HepG2 (cell line): ENCODE measurements around the gene CCT7. TPM values are rescaled to one million over a fixed set of nuclear protein-coding genes. Genes with fewer than 3 reads are reported as not detected.
A peak's percentile ranks its signal among the peaks of the same experiment; 100 is the strongest.

Experiments
- ARNTL ChIP-seq: sonication (generic); formaldehyde crosslinking; IDR thresholded peaks from 2 replicates; pipeline ENCODE4 v1.4.0; 2020; ENCODE audit warnings: mild to moderate bottlenecking, missing genetic modification reagents
- ATF5 ChIP-seq: sonication (generic); formaldehyde crosslinking; IDR thresholded peaks from 2 replicates; pipeline ENCODE4 v1.4.0; 2020; ENCODE audit warnings: mild to moderate bottlenecking, low read depth, missing genetic modification reagents
- BORCS8-MEF2B ChIP-seq: sonication (generic); formaldehyde crosslinking; IDR thresholded peaks from 2 replicates; pipeline ENCODE4 v1.8.0; 2022; ENCODE audit warnings: mild to moderate bottlenecking, missing genetic modification reagents
- EEA1 ChIP-seq: sonication (generic); formaldehyde crosslinking; IDR thresholded peaks from 2 replicates; pipeline ENCODE4 v1.5.1; 2020; ENCODE audit warnings: mild to moderate bottlenecking, missing genetic modification reagents, borderline replicate concordance
- HOXA9 ChIP-seq: sonication (generic); formaldehyde crosslinking; IDR thresholded peaks from 2 replicates; pipeline ENCODE4 v1.8.1; 2022; ENCODE audit warnings: missing genetic modification reagents, mild to moderate bottlenecking, moderate library complexity, borderline replicate concordance
- MED8 ChIP-seq: sonication (generic); formaldehyde crosslinking; IDR thresholded peaks from 2 replicates; pipeline ENCODE4 v1.8.1; 2023; ENCODE audit warnings: mild to moderate bottlenecking, missing genetic modification reagents; ENCODE audit not compliant: insufficient replicate concordance
- MLLT10 ChIP-seq: sonication (generic); formaldehyde crosslinking; IDR thresholded peaks from 2 replicates; pipeline ENCODE4 v1.4.0; 2020; ENCODE audit warnings: missing genetic modification reagents
- NFYC ChIP-seq: IDR thresholded peaks from 2 replicates; pipeline ENCODE4 v1.6.1; 2016; ENCODE audit warnings: missing genetic modification reagents, missing compliant biosample characterization
- POLR2G ChIP-seq: fragments of 200-400 bp; formaldehyde crosslinking; IDR thresholded peaks from 2 replicates; pipeline ENCODE4 v1.6.1; 2018; ENCODE audit warnings: mild to moderate bottlenecking, low read depth, low read length, moderate library complexity
- RFXANK ChIP-seq: IDR thresholded peaks from 2 replicates; pipeline ENCODE4 v1.6.1; 2016
- SIN3A ChIP-seq: IDR thresholded peaks from 2 replicates; pipeline ENCODE4 v1.6.1; 2011; ENCODE audit warnings: low read depth, mild to moderate bottlenecking, control low read depth, low read length, borderline replicate concordance
- TEAD3 ChIP-seq: optimal IDR thresholded peaks from 2 replicates; pipeline ENCODE3; 2016; ENCODE audit warnings: borderline replicate concordance
- ZNF431 ChIP-seq: sonication (generic); formaldehyde crosslinking; IDR thresholded peaks from 2 replicates; pipeline ENCODE4 v1.9.0; 2022; ENCODE audit warnings: missing genetic modification reagents, low read depth, mild to moderate bottlenecking, borderline replicate concordance
- ZNF713 ChIP-seq: sonication (generic); formaldehyde crosslinking; IDR thresholded peaks from 2 replicates; pipeline ENCODE4 v1.4.0; 2020; ENCODE audit warnings: mild to moderate bottlenecking, missing genetic modification reagents
- ZNF737 ChIP-seq: sonication (generic); formaldehyde crosslinking; IDR thresholded peaks from 2 replicates; pipeline ENCODE4 v1.5.0; 2020; ENCODE audit warnings: missing genetic modification reagents, mild to moderate bottlenecking, borderline replicate concordance
- ZNF773 ChIP-seq: sonication (generic); formaldehyde crosslinking; IDR thresholded peaks from 2 replicates; pipeline ENCODE4 v1.4.0; 2020; ENCODE audit warnings: missing genetic modification reagents, borderline replicate concordance
- ZNF839 ChIP-seq: sonication (generic); formaldehyde crosslinking; IDR thresholded peaks from 2 replicates; pipeline ENCODE4 v1.4.0; 2020; ENCODE audit warnings: missing genetic modification reagents, mild to moderate bottlenecking, borderline replicate concordance
- ZNF891 ChIP-seq: sonication (generic); formaldehyde crosslinking; IDR thresholded peaks from 2 replicates; pipeline ENCODE4 v1.5.0; 2020; ENCODE audit warnings: mild to moderate bottlenecking, missing genetic modification reagents
- ZSCAN31 ChIP-seq: sonication (generic); formaldehyde crosslinking; IDR thresholded peaks from 2 replicates; pipeline ENCODE4 v1.5.0; 2020; ENCODE audit warnings: low read depth, mild to moderate bottlenecking, missing genetic modification reagents
- polyA plus RNA-seq, 8 experiments: library from polyadenylated mRNA; depleted of rRNA in 3 of 8; stranded (reverse) in 7 of 8; unstranded in 1 of 8; fragments of >200 nt; fragmentation: Illumina TruSeq in 4 of 8; extraction: Trizol in 4 of 8; gene quantifications; 2 replicates each; pipeline versions ENCODE4 v1.2.1 to v1.2.3, GENCODE V29; 2011 to 2016; ENCODE audit warnings: low read depth in 4 of 8, missing spikeins in 1 of 8, mixed read lengths in 1 of 8; ENCODE audit not compliant: insufficient read depth in 1 of 8
- total RNA-seq, 5 experiments: library from RNA; depleted of rRNA; stranded (reverse); fragments of >200 nt; fragmentation: Illumina TruSeq; extraction: Trizol; gene quantifications; 2 replicates each; pipeline ENCODE4 v1.2.3, GENCODE V29; 2016; ENCODE audit warnings: low read depth in 1 of 5
- TF ChIP-seq, protein P1 (sequence below): sonication (generic); formaldehyde crosslinking; IDR thresholded peaks from 2 replicates; pipeline ENCODE4 v1.4.0; 2020; ENCODE audit warnings: mild to moderate bottlenecking, missing genetic modification reagents
- TF ChIP-seq, protein P2 (sequence below): sonication (generic); formaldehyde crosslinking; IDR thresholded peaks from 2 replicates; pipeline ENCODE4 v1.9.0; 2022; ENCODE audit warnings: missing genetic modification reagents, mild to moderate bottlenecking, borderline replicate concordance
- TF ChIP-seq, protein P3 (sequence below): sonication (generic); formaldehyde crosslinking; IDR thresholded peaks from 2 replicates; pipeline ENCODE4 v1.4.0; 2020; ENCODE audit warnings: mild to moderate bottlenecking, low read depth, missing genetic modification reagents

The CCT7 gene
- total and polyA plus RNA-seq, 2 of the 13 experiments (the other 11 are each of a cell fraction or from before 2014, with no cell fraction given), result 347 to 517 TPM

GRCh38 chr2:73283545-73284295 lies 49.6 kb downstream of the CCT7 start (continued):
- TF ChIP-seq ARNTL (CRISPR knock-in tag) (no peak), RFXANK (CRISPR knock-in tag) (no peak), ATF5 (CRISPR knock-in tag) (no peak), POLR2G (no peak; the same call in 1 of the 2 replicates), ZNF839 (CRISPR knock-in tag) (no peak), TEAD3 (CRISPR knock-in tag) (peak; percentile 45), ZNF713 (CRISPR knock-in tag) (no peak), BORCS8-MEF2B (CRISPR knock-in tag) (peak; percentile 19; the same call in 1 of the 2 replicates), MED8 (CRISPR knock-in tag) (no peak), NFYC (CRISPR knock-in tag) (no peak), EEA1 (no peak), ZNF891 (CRISPR knock-in tag) (peak; percentile 93; the same call in 1 of the 2 replicates), ZNF431 (CRISPR knock-in tag) (no peak), SIN3A (peak; percentile 39; the same call in 1 of the 2 replicates), ZNF737 (CRISPR knock-in tag) (no peak), ZSCAN31 (no peak), HOXA9 (CRISPR knock-in tag) (no peak), MLLT10 (CRISPR knock-in tag) (no peak), ZNF773 (CRISPR knock-in tag) (no peak)
- TF ChIP-seq, protein P1, sequence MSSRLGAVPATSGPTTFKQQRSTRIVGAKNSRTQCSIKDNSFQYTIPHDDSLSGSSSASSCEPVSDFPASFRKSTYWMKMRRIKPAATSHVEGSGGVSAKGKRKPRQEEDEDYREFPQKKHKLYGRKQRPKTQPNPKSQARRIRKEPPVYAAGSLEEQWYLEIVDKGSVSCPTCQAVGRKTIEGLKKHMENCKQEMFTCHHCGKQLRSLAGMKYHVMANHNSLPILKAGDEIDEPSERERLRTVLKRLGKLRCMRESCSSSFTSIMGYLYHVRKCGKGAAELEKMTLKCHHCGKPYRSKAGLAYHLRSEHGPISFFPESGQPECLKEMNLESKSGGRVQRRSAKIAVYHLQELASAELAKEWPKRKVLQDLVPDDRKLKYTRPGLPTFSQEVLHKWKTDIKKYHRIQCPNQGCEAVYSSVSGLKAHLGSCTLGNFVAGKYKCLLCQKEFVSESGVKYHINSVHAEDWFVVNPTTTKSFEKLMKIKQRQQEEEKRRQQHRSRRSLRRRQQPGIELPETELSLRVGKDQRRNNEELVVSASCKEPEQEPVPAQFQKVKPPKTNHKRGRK, result no peak
- TF ChIP-seq, protein P2, sequence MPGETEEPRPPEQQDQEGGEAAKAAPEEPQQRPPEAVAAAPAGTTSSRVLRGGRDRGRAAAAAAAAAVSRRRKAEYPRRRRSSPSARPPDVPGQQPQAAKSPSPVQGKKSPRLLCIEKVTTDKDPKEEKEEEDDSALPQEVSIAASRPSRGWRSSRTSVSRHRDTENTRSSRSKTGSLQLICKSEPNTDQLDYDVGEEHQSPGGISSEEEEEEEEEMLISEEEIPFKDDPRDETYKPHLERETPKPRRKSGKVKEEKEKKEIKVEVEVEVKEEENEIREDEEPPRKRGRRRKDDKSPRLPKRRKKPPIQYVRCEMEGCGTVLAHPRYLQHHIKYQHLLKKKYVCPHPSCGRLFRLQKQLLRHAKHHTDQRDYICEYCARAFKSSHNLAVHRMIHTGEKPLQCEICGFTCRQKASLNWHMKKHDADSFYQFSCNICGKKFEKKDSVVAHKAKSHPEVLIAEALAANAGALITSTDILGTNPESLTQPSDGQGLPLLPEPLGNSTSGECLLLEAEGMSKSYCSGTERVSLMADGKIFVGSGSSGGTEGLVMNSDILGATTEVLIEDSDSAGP (CRISPR knock-in tag), result no peak
- TF ChIP-seq, protein P3, sequence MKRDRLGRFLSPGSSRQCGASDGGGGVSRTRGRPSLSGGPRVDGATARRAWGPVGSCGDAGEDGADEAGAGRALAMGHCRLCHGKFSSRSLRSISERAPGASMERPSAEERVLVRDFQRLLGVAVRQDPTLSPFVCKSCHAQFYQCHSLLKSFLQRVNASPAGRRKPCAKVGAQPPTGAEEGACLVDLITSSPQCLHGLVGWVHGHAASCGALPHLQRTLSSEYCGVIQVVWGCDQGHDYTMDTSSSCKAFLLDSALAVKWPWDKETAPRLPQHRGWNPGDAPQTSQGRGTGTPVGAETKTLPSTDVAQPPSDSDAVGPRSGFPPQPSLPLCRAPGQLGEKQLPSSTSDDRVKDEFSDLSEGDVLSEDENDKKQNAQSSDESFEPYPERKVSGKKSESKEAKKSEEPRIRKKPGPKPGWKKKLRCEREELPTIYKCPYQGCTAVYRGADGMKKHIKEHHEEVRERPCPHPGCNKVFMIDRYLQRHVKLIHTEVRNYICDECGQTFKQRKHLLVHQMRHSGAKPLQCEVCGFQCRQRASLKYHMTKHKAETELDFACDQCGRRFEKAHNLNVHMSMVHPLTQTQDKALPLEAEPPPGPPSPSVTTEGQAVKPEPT (CRISPR knock-in tag), result no peak
